T-helper 1 cell treated with Interleukin-12 subunit alpha and Interleukin-12 subunit beta and Interleukin-4 antibody, amounts not matched to agents 30 ng/mL and 1 ng/mL, for 36 hours (primary cell): ENCODE data around the gene RELB. TPM values are rescaled to one million over a fixed set of nuclear protein-coding genes. Genes with fewer than 3 reads are reported as not detected.
"Not testable (repeated sequence)": the region's sequence is repeated elsewhere in the genome, so short reads cannot be mapped to it uniquely, and the experiment has no call there.

Experiments used
- intact Hi-C: fragments of 100-400 bp; cut with micrococcal nuclease; formaldehyde crosslinking; loops from one replicate; pipeline ENCODE4 v1.15.1; 2024
- total RNA-seq: library from RNA; stranded (reverse); gene quantifications from 2 replicates; pipeline ENCODE4 v1.2.3, GENCODE V29; 2022

The RELB gene
- total RNA-seq, 1 donor from 2014 or later = 111 TPM

DNA sequence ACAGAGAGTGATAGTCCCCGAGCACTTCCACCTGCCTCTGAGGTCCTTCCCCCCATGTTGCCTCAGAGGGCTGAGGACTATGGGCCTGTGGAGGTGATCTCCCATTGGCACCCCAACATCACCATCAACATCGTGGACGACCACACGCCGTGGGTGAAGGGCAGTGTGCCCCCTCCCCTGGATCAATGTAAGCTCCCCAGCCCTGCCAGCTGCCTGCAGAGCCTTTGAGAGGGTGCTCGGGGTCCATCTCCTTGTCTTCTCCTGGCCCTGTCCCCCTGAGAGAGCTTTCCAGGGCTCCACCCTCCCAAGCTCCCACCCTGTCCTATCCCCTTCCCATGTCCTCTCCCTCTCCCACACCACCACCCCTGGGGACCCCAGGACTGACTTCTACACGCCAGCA, 14.9 kb upstream of the RELB start:
- intact Hi-C loops = loop anchor here (5.0 kb wide), 1 partner anchor 351 kb away; no protein-coding TSS in a partner anchor

DNA sequence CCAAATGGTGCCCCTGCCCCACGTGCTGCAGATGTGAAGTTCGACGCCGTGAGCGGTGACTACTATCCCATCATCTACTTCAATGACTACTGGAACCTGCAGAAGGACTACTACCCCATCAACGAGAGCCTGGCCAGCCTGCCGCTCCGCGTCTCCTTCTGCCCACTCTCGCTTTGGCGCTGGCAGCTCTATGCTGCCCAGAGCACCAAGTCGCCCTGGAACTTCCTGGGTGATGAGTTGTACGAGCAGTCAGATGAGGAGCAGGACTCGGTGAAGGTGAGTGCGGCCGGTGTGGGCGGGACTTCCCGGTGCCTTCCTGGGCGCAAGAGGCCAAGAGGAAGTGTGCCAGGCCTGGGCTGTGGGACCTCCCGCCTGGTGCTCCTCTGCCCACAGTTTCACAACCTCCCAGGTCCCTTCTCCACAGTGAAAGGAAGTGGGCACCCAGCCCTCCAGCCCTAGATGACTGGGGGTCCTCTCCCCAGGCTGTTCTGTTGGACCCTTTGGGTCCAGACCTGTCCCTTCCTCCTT, 14.1 kb upstream of the RELB start:
- intact Hi-C loops = loop anchor here (5.0 kb wide), 1 partner anchor 350 kb away; no protein-coding TSS in a partner anchor

DNA sequence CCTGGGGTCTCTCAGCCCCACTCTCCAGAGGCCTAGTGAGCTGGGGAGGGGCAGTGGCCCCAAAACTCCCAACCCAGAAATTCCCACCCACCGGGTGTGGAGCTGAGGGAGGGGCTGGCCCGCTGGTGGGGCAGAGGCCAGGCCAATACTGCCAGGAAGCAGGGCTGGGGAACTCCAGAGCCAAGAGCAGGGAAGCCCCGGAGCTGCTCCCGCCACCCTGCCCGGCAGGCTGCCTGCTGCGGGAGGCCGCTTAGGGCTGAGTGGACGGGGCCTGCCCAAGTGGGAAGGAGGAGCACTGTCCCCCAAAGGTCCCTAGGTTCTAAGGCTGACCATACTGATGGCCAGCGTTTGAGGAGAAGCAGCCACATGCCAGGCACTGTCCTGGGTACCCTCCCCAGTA, 13.0 kb upstream of the RELB start:
- intact Hi-C loops = loop anchor here (5.0 kb wide), 1 partner anchor 349 kb away; no protein-coding TSS in a partner anchor

DNA sequence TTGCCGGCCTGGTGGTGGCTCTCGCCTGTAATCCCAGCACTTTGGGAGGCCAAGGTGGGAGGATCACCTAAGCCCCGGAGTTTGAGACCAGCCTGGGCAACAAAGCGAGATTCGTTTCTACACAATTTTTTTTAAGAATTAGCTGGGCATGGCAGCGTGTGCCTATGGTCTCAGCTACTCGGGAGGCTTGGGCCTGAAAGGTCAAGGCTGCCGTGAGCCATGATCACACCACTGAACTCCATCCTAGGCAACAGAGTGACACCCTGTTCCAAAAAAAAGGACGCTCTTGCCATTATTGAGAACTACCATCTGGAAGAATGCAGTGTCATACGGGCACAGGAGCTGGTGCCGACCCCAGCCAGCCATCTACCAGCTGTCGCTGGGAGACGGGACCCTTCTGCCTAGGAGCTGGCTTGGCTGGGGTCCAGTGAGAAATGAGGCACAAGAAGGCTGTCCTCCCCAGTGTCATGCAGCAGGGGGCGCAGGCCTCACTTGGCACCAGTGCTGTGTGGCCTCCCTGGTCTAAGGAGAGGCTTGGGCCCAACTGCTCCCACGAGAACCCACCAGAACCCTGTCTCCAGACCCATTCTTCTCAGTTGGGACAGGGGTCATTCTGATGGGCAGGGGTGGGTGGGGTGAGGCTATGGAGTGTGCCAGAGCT, 12.2 kb upstream of the RELB start:
- intact Hi-C loops = loop anchor here (1.0 to 5.0 kb wide), 5 partner anchors 70 to 348 kb away; no protein-coding TSS in a partner anchor

DNA sequence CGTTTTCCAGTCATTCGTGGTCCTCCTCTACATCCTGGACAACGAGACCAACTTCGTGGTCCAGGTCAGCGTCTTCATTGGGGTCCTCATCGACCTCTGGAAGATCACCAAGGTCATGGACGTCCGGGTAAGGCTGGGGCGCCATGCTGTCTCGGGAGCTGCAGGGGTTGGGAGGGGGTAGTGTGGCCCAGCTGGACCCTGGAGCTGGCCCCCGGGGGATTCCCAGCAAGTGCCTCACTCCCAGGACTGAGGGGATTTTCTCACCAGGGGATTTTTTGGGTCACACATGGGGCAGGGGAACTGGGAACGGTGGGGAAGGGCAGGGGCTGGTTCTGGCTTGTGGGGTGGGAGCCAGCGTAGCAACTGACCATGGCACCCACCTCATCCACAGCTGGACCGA, 10.8 kb upstream of the RELB start:
- intact Hi-C loops = no loop called here

DNA sequence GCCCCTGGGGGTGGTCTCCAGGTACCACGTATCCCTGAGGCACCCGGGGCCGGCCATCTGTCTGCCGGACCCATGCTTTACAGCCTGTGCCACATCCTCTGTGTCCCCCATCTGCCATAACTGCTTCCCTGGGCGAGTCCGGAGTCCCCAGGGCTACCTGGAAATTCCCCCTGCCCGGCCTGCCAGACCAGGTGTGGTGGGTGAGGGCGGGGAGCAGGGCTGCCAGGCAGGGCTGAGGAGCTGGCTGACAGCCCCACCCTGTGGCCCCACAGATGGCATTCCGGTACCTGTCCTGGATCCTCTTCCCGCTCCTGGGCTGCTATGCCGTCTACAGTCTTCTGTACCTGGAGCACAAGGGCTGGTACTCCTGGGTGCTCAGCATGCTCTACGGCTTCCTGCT, 10.3 kb upstream of the RELB start:
- intact Hi-C loops = no loop called here

DNA sequence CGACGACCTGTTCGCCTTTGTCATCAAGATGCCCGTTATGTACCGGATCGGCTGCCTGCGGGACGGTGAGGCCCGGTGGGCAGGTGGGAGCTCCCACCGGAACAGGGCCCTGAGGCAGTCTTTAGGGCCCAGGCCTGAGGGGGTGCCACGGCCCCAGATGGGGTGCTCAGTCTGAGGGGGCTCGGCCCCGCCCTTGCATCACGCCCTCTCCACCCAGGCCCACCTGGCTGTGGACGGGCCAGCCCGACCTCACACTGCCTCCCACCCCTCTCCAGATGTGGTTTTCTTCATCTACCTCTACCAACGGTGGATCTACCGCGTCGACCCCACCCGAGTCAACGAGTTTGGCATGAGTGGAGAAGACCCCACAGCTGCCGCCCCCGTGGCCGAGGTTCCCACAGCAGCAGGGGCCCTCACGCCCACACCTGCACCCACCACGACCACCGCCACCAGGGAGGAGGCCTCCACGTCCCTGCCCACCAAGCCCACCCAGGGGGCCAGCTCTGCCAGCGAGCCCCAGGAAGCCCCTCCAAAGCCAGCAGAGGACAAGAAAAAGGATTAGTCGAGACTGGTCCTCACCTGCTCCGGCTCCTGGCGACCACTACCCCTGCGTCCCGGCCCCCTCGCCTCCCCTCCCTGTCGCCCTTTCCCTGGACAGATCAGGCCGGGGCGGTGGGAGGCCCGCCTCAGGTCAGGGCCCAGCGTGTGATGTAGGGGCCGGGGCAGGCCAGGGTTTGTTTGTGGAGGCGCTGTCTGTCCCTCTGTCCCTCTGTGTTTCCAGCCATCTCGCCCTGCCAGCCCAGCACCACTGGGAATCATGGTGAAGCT, 8.7 kb upstream of the RELB start:
- intact Hi-C loops = no loop called here

DNA sequence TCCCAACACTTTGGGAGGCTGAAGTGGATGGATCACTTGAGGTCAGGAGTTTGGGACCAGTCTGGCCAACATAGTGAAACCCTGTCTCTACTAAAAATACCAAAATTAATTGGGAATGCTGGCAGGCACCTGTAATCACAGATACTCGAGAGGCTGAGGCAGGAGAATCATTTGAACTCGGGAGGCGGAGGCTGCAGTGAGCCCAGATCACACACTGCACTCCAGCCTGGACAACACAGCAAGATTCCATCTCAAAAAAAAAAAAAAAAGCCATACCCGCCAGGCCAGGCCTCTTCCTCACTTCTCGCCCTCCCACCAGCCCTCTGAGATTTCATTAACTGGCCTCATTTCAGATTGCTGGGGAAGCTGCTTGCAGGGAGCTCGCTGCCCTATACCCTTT, 7.7 kb upstream of the RELB start:
- intact Hi-C loops = no loop called here

DNA sequence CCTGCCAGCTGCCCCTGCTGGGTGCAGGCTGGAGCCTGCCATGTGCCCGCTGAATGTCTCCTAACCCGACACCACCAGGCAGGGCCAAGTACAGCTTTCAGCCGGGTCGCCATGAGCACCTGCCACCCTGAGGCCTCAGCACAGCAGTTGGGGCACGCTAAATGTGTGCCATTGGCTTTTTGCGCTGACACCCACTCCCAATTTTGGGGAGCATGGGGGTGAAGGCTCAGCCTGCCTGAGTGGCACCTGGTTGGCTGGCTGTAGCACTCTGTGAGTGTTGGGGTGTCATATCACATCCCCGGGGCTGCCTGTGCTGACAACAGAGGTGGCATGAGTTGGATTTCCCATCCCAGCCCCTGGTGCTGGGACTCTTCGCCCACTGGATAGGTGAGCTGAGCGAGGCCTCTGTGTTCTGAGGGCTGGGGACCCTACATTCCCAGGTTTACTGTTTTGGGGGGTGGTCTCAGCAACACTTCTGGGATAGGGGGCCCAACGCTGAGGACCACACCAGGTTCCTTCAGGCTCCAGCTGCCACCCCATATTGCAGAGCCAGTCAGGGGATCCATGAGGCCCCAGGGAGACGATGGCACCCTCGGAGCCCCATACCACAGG, 7.2 kb upstream of the RELB start:
- intact Hi-C loops = no loop called here

DNA sequence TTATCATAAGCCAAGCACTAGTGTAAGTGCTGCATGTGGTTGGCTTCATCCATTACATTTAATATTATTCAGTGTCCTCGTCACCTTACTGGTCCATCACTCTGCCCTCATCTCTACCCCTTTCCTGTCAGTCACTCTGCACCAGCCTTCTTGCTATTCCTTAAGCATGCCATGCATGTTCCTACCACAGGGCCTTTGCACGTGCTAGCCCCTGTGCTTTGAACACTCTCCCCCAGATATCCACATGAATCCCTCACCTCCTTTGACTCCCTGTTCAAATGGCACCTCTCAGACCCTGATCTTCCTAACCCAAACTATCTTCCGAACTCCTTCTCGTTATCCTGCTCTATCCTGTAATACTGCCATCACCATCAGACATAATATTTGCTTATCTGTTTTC, 3.2 kb upstream of the RELB start:
- intact Hi-C loops = no loop called here

DNA sequence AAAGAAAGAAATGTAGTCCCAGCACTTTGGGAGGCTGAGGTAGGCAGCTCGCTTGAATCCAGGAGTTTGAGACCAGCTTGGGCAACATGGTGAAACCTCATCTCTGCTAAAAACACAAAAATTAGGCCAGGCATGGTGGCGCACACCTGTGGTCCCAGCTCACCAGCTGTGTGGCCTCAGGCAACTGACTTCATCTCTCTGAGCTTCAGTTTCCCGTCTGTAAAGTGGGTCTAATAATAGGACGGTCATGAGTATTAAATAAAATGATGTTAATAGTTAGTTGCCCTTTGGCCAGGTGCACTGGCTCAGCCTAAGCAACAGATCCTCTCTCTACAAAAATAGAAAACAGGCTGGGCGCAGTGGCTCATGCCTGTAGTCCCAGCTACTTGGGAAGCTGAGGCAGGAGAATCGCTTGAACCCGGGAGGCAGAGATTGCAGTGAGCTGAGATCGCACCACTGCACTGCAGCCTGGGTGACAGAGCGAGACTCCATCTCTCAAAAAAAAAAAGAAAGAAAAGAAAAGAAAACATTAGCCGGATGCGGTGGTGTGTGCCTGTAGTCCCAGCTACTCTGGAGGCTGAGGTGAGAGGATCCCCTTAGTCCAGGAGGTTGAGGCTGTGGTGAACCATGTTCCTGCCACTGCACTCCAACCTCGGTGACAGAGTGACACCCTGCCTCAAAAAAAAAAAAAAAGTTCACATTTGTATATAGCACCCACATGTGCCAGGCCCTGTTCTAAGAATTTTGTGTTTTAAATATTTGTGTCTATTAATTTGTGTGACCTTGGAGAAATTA, 1.9 kb upstream of the RELB start:
- intact Hi-C loops = not testable (repeated sequence)

DNA sequence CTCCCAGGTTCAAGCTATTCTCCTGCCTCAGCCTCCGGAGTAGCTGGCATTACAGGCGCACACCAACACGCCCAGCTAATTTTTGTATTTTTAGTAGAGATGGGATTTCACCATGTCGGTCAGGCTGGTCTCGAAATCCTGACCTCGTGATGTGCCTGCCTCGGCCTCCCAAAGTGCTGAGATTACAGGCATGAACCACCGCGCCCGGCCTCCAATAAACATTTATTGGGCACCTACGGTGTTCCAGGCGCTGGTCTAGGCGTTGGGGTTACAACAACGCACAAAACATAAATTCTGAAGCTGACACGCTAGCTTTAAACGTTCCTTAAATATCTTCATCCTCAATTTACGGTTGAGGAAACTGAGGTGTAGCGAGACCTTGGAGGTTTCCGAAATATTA, 599 bp upstream of the RELB start:
- intact Hi-C loops = loop anchor here (5.0 kb wide), 3 partner anchors 77 to 407 kb away; partner anchors contain the start of genes GEMIN7, POLR1G, PPP1R13L and ZNF296

DNA sequence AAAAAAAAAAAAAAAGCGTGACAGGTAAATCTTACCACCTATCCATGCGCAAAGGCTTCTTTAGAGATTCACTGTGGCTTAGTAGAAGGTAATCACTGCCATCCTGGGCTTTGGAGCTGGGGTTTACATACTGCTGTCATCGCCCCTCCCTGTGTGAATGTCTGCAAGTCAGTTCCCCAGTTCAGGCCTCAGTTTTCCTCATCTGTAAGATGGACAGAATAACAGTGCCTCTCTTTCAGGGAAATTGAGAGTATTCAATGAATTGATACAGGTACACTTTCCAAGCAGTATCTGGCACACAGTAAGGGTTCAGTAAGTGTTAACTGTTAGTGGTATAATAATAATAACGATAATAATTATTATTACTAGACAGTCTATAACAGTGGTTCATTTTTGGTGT, 2.2 kb downstream of the RELB start:
- intact Hi-C loops = loop anchor here (5.0 kb wide), 3 partner anchors 74 to 404 kb away; partner anchors contain the start of genes GEMIN7, POLR1G, PPP1R13L and ZNF296

DNA sequence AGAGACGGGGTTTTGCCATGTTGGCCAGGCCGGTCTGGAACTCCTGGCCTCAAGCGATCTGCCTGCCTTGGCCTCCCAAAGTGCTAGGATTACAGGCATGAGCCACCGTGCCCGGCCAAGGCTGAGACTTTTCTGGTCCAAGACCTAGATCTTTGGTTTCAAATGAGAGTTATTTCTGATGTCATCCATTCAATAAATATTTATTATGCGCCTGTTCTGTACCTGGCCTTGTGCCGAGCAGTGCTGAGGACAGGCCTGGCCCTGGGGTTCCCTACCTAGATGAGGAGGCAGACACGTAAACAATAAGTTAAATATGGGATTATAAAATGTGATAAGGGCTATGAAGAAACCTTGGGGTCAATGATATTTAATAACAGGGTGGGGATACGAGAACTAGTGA, 4.5 kb downstream of the RELB start:
- intact Hi-C loops = no loop called here

DNA sequence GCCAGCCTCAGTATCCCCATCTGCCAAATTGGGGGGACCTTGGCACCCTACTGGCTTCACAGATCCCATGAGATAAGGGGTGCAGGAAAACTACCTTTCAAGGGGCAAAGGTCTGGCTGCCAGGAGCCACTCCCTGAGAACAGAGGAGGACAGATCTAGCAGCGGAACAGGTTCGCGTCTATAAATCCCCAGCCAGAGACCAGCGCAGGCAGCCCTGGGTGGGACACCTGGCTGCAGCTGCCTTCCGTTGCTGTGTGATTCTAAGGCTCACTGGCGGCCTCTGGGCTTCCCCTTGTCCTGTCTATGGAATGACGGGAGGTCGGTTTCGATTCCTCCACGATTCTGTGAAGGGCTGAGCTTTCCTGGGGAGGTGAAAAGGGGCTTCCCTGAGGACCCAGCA, 7.3 kb downstream of the RELB start:
- intact Hi-C loops = no loop called here

DNA sequence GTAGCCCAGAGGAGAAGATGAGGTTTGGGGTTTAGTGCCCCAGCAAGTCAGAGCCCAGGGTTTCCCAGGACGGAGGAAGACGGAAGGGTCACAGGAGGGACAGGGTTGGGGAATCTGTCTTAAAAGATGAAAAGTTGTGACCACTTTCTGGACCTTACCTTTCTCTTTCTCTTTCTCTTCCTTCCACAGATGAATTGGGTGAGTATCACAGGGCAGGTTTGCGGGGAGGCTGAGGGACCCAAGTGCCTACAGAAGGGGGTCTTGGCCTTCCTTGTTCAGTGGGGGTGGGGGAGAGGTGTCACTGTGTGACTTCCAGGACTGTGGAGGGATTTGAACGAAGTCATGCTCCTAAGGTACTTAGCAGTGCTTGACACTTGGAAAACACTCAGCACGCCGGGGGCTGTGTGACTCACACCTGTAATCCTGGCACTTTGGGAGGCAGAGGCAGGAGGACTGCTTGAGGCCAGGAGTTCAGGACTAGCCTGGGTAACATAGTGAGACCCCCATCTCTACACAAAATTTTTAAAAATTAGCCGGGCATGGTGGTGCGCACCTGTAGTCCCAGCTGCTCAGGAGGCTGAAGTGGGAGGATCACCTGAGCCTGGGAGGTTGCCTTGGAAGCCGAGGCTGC, 8.5 kb downstream of the RELB start:
- intact Hi-C loops = no loop called here

DNA sequence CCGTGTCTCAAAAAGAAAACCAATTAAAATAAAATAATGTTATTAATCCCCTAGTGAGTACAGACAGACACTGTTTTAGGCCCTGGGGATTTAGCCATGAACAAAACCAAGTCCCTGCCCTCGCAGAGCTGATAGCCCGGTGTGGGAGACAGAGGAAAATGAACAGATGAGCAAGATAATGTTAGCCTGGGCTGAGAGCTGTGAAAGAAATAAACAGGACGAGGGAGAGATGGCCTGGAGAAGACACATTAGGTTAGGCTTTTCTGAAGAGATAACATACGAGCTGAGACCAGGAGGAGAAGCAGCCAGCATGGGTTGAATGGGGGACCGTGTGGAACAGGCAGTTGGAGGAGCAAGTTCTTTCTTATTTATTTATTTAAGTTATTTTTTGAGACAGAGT, 9.0 kb downstream of the RELB start:
- intact Hi-C loops = no loop called here

DNA sequence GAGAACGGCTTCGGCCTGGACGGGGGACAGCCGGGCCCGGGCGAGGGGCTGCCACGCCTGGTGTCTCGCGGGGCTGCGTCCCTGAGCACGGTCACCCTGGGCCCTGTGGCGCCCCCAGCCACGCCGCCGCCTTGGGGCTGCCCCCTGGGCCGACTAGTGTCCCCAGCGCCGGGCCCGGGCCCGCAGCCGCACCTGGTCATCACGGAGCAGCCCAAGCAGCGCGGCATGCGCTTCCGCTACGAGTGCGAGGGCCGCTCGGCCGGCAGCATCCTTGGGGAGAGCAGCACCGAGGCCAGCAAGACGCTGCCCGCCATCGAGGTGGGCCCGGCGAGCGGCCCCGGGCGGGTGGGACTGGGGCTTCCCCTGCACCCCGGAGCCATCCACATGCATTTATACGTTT, 10.7 kb downstream of the RELB start:
- intact Hi-C loops = no loop called here

DNA sequence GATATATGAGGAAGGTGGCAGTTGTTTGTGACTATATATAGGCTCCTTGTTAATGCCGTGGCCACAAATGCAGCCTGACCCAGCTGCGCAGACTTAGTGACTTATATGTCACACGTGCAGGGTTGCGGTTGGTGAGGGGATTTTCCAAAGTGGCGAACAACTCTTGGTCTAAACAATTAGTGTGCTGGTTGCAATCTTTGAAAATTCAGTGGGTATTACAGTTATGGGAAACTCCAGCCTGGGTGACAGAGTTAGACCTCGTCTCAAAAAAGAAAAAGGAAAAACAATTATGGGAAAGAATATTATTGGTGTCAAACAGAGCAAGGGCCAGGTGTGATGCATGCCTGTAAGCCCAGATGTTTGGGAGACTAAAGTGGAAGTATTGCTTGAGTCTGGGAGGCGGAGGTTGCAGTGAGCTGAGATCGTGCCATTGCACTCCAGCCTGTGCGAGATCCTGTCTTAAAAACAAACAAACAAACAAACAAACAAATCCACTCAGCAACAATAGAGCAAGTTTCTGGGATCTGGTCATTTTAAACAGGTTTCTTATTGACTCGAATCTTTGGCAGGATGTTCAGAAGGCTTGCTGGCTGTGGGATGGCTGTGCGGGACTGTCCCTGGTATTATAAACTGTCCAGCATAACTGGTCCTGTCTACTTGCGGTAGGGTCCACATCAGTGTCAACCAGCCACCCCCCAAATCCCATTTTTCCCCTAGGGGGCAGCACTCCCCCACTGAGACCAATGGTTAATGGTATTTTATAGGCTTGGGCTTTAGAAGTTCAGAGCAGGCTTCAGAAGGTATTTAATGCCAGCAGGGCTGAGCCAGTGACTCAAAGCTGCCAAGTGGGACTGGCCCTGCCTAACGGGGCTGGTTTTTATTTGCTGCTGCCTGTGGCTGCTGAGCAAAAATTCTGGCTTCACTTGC, 15.4 kb downstream of the RELB start:
- intact Hi-C loops = loop anchor here (1.0 to 2.0 kb wide), 4 partner anchors 14 to 110 kb away; partner anchors contain the start of gene CLASRP
